CD4-positive, alpha-beta T cell (primary cell): Measurements from ENCODE around the gene MSRB2. TPM values are rescaled to one million over a fixed set of nuclear protein-coding genes. Genes with fewer than 3 reads are reported as not detected.
A peak's percentile ranks its signal among the peaks of the same experiment; 100 is the strongest.

Source experiments
- ATAC-seq: fragments of 200-7000 bp; cut with Tn5 transposase; one replicate; pipeline ENCODE4 v1.10.0; 2022; ENCODE audit warnings: mild to moderate bottlenecking; ENCODE audit not compliant: poor library complexity
- CTCF ChIA-PET: fragments of 350-600 bp; sonication (Branson Sonifier 250); formaldehyde crosslinking; loops from one replicate; lab custom pipeline; 2021; ENCODE audit warnings: antibody characterized with exemption, inconsistent platforms; lab: Charles Lee
- POLR2A ChIA-PET: fragments of 350-600 bp; sonication (Branson Sonifier 250); formaldehyde crosslinking; loops from one replicate; lab custom pipeline; 2021; ENCODE audit warnings: antibody characterized with exemption, inconsistent platforms; lab: Charles Lee
- DNase-seq, 14 experiments: peaks; one replicate each; pipeline ENCODE4 v3.0.0-alpha.2; 2013 to 2020; ENCODE audit warnings: mixed read lengths in 2 of 14
- H3K27ac ChIP-seq, 2 donors: one replicate each; pipeline versions ENCODE4 v1.5.1 to v1.7.0; 2013; ENCODE audit warnings: low read length in 2 of 2, low read depth in 1 of 2, mild to moderate bottlenecking in 1 of 2
- H3K27me3 ChIP-seq, 2 experiments: 1 replicate in 1 of 2; 2 replicates in 1 of 2; pipeline versions ENCODE4 v1.6.1 to v1.7.0; 2013; ENCODE audit warnings: low read length in 2 of 2, control low read depth in 1 of 2, mild to moderate bottlenecking in 1 of 2, moderate library complexity in 1 of 2; ENCODE audit not compliant: insufficient read depth in 2 of 2, control insufficient read depth in 1 of 2
- H3K36me3 ChIP-seq: one replicate; pipeline ENCODE4 v1.6.1; 2013; ENCODE audit warnings: low read length, control low read depth; ENCODE audit not compliant: insufficient read depth
- H3K4me1 ChIP-seq: one replicate; pipeline ENCODE4 v1.6.1; 2013; ENCODE audit warnings: low read length, control low read depth; ENCODE audit not compliant: insufficient read depth
- H3K4me3 ChIP-seq: one replicate; pipeline ENCODE4 v1.5.1; 2013; ENCODE audit warnings: mild to moderate bottlenecking, low read length, moderate library complexity
- H3K9me3 ChIP-seq, 2 experiments: 1 replicate in 1 of 2; 2 replicates in 1 of 2; pipeline versions ENCODE4 v1.6.1 to v1.7.0; 2013; ENCODE audit warnings: low read length in 2 of 2, mild to moderate bottlenecking in 2 of 2, control low read depth in 1 of 2, moderate library complexity in 1 of 2; ENCODE audit not compliant: control insufficient read depth in 1 of 2, insufficient read depth in 1 of 2
- H3K27ac Mint-ChIP-seq: one replicate; pipeline ENCODE4 v1.8.0; 2020; ENCODE audit warnings: mixed read lengths
- H3K27me3 Mint-ChIP-seq: one replicate; pipeline ENCODE4 v1.8.0; 2021; ENCODE audit warnings: mixed read lengths
- H3K36me3 Mint-ChIP-seq: one replicate; pipeline ENCODE4 v1.8.0; 2021; ENCODE audit warnings: low read depth, mixed read lengths
- H3K4me1 Mint-ChIP-seq: one replicate; pipeline ENCODE4 v1.8.0; 2021; ENCODE audit warnings: low read depth, mixed read lengths
- H3K4me3 Mint-ChIP-seq: one replicate; pipeline ENCODE4 v1.8.0; 2020; ENCODE audit warnings: mild to moderate bottlenecking, mixed read lengths
- H3K9me3 Mint-ChIP-seq: one replicate; pipeline ENCODE4 v1.8.0; 2020; ENCODE audit warnings: mixed read lengths
- CTCF ChIP-seq: fragments of 200-600 bp; IDR thresholded peaks from one replicate; pipeline ENCODE4 v1.8.0; 2022; ENCODE audit warnings: antibody characterized with exemption, mild to moderate bottlenecking
- intact Hi-C, 2 experiments: fragments of 100-400 bp; cut with DNase I in 1 of 2; cut with micrococcal nuclease in 1 of 2; formaldehyde crosslinking; loops; one replicate each; pipeline versions ENCODE4 v1.15.1 to v1.9.0; 2023 to 2025; cut with DNase I, micrococcal nuclease
- total RNA-seq, 174 experiments: library from RNA in 2 of 174; stranded (reverse) in 2 of 174; gene quantifications; one replicate each; pipeline ENCODE4 v1.2.3 and lab custom pipeline; 2021 to 2026

Gene MSRB2
- total RNA-seq, 2 experiments from 2014 or later = 0.66 to 1.4 TPM

GRCh38 chr10:23094786-23095403 is 484 bp upstream of the MSRB2 start:
- POLR2A ChIA-PET = interaction anchor here (0.7 kb wide), 1 partner anchor 206 kb away, joined by 3 read pairs; no protein-coding TSS in a partner anchor
- peak overlapping the region; percentile 91 for H3K4me3 Mint-ChIP-seq
- H3K4me1 Mint-ChIP-seq = peaks cover 35% of the 10 kb centered on the region
- DNase-seq (no peak), ATAC-seq (no peak)
- peaks cover 16% of the 10 kb centered on the region for H3K4me1 ChIP-seq
- CTCF ChIA-PET = no interaction called here
- peak overlapping the region; percentile 80 for H3K27ac Mint-ChIP-seq
- intact Hi-C loops = loop anchor here in 1 of 2 experiments (5.0 to 10.0 kb wide), 2 partner anchors 350 to 1093 kb away; partner anchors contain the start of gene DNAJC1
- H3K27me3 ChIP-seq = no peaks in the 10 kb centered on the region
- H3K36me3 Mint-ChIP-seq = no peaks in the 10 kb centered on the region
- no peaks in the 10 kb centered on the region for H3K9me3 ChIP-seq
- H3K4me3 ChIP-seq = peak overlapping the region; percentile 70
- H3K36me3 ChIP-seq = no peaks in the 10 kb centered on the region
- H3K27ac ChIP-seq = no peak overlapping the region
- no peak for TF ChIP-seq CTCF
- H3K27me3 Mint-ChIP-seq = no peaks in the 10 kb centered on the region
- H3K9me3 Mint-ChIP-seq = peaks cover 6% of the 10 kb centered on the region

GRCh38 chr10:23095966-23096801 is 805 bp downstream of the MSRB2 start:
- H3K9me3 ChIP-seq = no peaks in the 10 kb centered on the region
- peaks cover 20% of the 10 kb centered on the region for H3K4me1 ChIP-seq
- H3K4me3 ChIP-seq = peak overlapping the region; percentile 70
- H3K27me3 ChIP-seq = no peaks in the 10 kb centered on the region
- DNase-seq (peak in 11 of 14 experiments; percentile 2 to 62 (median 33)), ATAC-seq (peak; percentile 47)
- Mint-ChIP-seq H3K27ac (peak overlapping the region; percentile 86), H3K36me3 (peaks cover 5% of the 10 kb centered on the region), H3K4me1 (peaks cover 48% of the 10 kb centered on the region), H3K9me3 (peaks cover 6% of the 10 kb centered on the region), H3K27me3 (no peaks in the 10 kb centered on the region), H3K4me3 (peak overlapping the region; percentile 94)
- no peaks in the 10 kb centered on the region for H3K36me3 ChIP-seq
- H3K27ac ChIP-seq = peak overlapping the region; percentile 48 to 50
- ChIA-PET POLR2A (interaction anchor here (1.2 kb wide), 1 partner anchor 659 kb away, joined by 5 read pairs; no protein-coding TSS in a partner anchor), CTCF (interaction anchor here (0.5 kb wide), 1 partner anchor 313 kb away, joined by 3 read pairs; no protein-coding TSS in a partner anchor)
- TF ChIP-seq CTCF = no peak
- intact Hi-C loops = loop anchor here in 1 of 2 experiments (5.0 to 10.0 kb wide), 2 partner anchors 349 to 1094 kb away; partner anchors contain the start of gene DNAJC1

- peak; percentile 50 for ATAC-seq
- no peak for TF ChIP-seq CTCF
- Histone ChIP-seq H3K9me3 (no peaks in the 10 kb centered on the region), H3K4me1 (peaks cover 20% of the 10 kb centered on the region), H3K27me3 (no peaks in the 10 kb centered on the region), H3K36me3 (no peaks in the 10 kb centered on the region), H3K27ac (no peak overlapping the region), H3K4me3 (peak overlapping the region; percentile 70)
- Mint-ChIP-seq H3K36me3 (peaks cover 7% of the 10 kb centered on the region), H3K4me3 (peak overlapping the region; percentile 94), H3K9me3 (peaks cover 5% of the 10 kb centered on the region), H3K27ac (peak overlapping the region; percentile 86), H3K27me3 (no peaks in the 10 kb centered on the region), H3K4me1 (peaks cover 51% of the 10 kb centered on the region)
- ChIA-PET POLR2A (interaction anchor here (0.6 to 1.2 kb wide), 2 partner anchors 504 to 660 kb away, joined by 5 to 6 read pairs; no protein-coding TSS in a partner anchor), CTCF (interaction anchor here (0.5 kb wide), 1 partner anchor 314 kb away, joined by 3 read pairs; no protein-coding TSS in a partner anchor)
- peak in 4 of 14 experiments; percentile 0 to 55 (median 26) for DNase-seq
- intact Hi-C loops = loop anchor here in 1 of 2 experiments (5.0 to 10.0 kb wide), 2 partner anchors 348 to 1095 kb away; partner anchors contain the start of gene DNAJC1
These were observed 1.6 kb downstream of the MSRB2 start for GRCh38 chr10:23096802-23097549.
